Measurements from ENCODE around the gene CLCA4.

DNA sequence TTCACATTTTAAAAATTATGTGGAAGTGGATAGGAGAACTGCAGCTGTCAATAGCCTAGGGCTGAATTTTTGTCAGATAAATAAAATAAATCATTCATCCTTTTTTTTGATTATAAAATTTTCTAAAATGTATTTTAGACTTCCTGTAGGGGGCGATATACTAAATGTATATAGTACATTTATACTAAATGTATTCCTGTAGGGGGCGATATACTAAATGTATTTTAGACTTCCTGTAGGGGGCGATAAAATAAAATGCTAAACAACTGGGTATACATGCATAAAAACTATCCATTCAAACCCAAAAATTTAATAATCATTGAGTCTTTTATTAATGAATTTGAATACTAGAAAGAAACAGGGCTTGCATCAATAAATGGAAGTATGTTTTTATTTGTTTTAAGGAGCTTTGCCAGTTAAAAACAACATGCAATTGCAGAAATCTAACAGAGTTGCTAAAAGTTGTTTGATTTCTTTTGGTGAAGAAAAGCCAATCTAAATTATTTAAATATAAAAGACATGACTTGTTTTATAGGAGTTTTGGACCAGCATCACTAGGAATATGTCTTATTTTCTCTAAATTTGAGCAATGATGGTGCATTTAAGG, 46.8 kb upstream of the CLCA4 start:
- TF ChIP-seq EZH2 (IDR thresholded peaks at IDR 0.05; ENCODE audit: insufficient read depth, poor library complexity, severe bottlenecking) = no peak
- TF ChIP-seq EZH2phosphoT487 (IDR thresholded peaks at IDR 0.05; ENCODE audit: insufficient read depth, low read depth) = no peak

Data from GM23248 (cell line).